Mesenteric fat pad (tissue), 1 donor: ENCODE results near the gene MCOLN1. TPM values are rescaled to one million over a fixed set of nuclear protein-coding genes. Genes with fewer than 3 reads are reported as not detected.

ENCODE experiments used
- DNase-seq: peaks from one replicate; pipeline ENCODE4 v3.0.0-alpha.2; 2020; ENCODE audit warnings: low spot score
- total RNA-seq: library from RNA; stranded (reverse); fragmentation: NEBNext Ultra II Directional; extraction: Animal tissue kit (Norgen Biotek cat#: 25700); gene quantifications from one replicate; pipeline ENCODE4 v1.2.1, GENCODE V29; 2021
- donor health status: DM: yes; HTN: yes; CAD: no.

MCOLN1 gene
- total RNA-seq, 1 donor from 2014 or later: 55.5 TPM

DNA sequence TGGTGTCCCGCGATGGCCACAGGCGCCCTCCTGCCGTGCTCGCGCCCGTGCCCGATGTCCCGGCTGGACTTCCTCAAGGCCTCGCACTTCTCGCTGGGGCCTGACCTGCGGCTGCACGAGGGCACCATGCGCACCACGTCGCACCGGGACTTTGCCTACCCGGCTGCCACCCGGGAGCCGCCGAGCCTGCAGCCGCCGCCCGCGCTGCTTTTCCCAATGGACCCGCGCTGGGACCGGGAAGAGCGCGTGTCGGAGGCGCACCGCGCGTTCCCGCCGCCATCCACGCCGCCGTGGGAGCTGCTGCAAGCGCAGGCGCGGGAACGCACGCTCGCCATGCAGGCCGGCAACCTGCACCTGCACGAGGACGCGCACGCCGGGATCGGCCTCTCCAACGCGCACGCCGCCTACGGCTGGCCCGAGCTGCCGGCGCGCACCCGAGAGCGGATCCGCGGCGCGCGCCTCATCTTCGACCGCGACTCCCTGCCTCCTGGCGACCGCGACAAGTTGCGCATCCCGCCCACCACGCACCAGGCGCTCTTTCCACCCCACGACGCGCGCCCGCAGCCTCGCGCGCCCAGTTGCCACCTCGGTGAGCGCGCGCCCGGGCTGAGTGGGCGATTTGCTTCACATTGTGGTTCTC is 21.5 kb upstream of the MCOLN1 start:
- DNase-seq: no peak

DNA sequence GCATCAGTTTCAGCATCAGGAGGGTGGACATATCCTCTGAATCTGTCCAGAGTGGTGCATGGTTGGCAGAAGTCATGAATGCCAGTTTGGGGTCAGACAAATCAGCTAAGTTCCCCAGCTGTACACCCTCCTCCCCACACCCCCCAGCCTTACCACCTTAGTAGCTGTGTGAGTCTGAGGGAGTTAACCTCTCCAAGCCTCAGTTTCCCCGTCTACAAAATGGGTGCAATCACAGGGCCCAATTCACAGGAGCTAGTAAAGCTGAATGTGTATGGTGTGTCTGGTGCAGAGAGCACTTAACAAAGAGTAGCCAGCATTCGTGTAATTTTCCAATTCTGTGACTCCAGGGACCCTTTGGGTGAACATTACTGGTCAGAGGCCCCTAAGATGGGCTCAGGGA is 19.9 kb upstream of the MCOLN1 start:
- no peak for DNase-seq

- no peak for DNase-seq
Measured at GRCh38 chr19:7504684-7505083, 17.7 kb upstream of the MCOLN1 start.

- no peak for DNase-seq
Measured at GRCh38 chr19:7505288-7505681, 17.1 kb upstream of the MCOLN1 start.

GRCh38 chr19:7505682-7506384 is 16.6 kb upstream of the MCOLN1 start:
- no peak for DNase-seq

- DNase-seq: no peak
Measured at GRCh38 chr19:7506385-7507328, 15.8 kb upstream of the MCOLN1 start.

GRCh38 chr19:7507884-7508283 is 14.5 kb upstream of the MCOLN1 start:
- DNase-seq: peak; percentile 94

- no peak for DNase-seq
Measured at GRCh38 chr19:7509625-7510024, 12.8 kb upstream of the MCOLN1 start.

- DNase-seq: no peak
Measured at GRCh38 chr19:7512400-7512851, 10.0 kb upstream of the MCOLN1 start.

DNA sequence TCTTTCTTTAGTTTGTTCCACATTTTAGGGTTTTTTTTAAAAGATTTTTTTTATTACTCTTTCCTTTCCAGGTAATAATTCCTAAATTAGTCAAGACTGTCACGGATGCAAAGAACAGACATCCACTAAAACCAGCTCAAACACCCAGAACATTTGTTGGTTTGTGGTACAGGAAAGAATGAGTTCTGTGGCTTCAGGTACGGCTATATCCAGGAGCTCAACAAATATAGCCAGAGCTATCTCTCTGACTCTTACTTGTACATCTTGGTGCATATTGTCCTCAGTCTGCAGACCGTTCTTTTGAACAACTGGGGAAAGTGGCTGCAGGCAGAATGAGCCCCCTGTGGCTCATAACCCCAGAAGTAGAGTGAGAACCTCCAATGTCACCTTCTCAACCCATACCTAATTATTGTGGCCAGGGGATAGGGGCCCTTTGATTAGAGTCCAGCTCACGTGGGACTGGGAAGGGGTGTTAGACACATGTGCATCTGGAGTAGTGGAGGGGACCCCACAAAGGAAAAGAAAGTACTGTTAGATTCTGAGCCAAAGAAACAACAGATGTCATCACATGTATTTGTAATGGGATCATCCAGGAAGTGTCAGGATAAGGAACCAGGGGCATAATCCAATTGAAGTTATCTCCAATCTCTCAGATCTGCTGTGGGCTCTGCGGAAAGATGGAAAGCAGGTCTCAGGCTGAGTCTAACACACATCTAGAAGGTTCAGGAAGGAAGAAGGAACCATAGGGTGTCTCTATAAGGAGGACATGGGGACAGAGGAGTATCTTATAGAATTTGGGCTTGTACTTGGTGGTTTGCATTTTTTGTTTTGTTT is 8.4 kb upstream of the MCOLN1 start:
- no peak for DNase-seq

GRCh38 chr19:7515110-7515644 is 7.2 kb upstream of the MCOLN1 start:
- DNase-seq: no peak

- no peak for DNase-seq
Measured at GRCh38 chr19:7515645-7516151, 6.7 kb upstream of the MCOLN1 start, which contains the start of gene ZNF358. Gene ZNF358 (plus strand): TSS chr19:7516103. CDS start chr19:7519243, 3,140 bp downstream.

DNA sequence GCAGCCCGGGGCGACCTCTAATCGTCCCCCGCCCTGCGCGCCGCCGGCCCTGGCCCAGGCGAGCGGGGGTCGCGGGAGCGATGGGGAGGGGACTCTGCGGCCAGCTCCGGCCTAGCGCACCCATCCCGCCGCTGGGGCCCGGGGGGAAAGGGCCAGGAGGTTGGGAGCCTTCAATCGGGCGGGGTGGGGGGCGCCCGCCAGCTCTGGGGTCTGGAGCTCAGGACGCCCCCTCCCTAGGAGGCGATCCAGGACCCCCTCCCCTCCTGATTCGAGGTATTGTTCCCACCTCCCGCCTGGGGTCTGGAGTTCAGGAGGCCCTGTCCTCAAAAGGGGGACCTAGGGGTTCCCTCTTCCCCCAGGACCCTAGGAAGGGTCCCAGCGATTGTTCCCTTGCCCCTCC is 6.1 kb upstream of the MCOLN1 start:
- no peak for DNase-seq

DNA sequence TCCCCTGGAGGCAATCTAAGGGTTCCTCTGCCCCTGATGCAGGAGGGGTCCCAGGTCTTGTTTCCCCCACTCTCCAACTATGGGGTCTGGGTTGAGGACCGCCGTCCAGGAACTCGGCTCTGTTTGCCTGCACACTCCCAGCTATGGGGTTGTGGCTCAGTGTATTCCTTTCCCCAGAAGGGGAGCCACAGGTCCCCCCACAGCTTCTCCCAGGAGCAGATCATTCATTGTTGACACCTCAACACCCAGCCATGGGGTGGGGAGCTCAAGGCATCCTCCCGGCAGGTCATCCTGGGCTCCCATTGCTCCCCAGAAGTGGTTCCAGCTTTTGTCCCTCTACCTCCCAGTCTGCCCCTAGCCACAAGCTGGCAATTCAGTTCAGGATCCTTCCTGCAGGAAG is 5.5 kb upstream of the MCOLN1 start:
- DNase-seq: no peak

- DNase-seq: no peak
Measured at GRCh38 chr19:7519361-7520130, 2.9 kb upstream of the MCOLN1 start.

DNA sequence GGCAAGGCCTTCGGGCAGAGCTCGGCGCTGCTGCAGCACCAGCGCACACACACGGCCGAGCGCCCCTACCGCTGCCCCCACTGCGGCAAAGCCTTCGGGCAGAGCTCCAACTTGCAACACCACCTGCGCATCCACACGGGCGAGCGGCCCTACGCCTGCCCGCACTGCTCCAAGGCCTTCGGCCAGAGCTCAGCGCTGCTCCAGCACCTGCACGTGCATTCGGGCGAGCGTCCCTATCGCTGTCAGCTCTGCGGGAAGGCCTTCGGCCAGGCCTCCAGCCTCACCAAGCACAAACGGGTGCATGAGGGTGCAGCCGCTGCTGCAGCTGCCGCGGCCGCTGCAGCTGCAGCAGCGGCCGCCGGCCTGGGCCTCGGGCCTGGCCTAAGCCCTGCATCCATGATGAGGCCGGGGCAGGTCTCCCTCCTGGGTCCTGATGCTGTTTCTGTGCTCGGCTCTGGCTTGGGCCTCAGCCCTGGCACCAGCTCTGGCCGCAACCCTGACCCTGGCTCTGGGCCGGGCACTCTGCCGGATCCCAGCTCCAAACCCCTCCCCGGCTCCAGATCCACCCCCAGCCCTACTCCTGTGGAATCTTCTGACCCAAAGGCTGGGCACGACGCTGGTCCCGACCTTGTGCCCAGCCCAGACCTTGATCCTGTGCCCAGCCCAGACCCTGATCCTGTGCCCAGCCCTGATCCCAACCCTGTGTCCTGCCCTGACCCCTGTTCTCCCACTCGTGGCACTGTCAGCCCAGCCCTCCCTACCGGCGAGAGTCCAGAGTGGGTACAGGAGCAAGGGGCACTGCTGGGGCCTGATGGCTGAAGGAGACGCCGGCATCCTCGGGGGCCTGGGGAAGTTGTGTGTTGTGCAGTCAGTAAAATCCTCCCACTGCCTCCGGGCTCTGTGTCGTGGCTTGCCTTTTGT is 2.0 kb upstream of the MCOLN1 start:
- DNase-seq: no peak

DNA sequence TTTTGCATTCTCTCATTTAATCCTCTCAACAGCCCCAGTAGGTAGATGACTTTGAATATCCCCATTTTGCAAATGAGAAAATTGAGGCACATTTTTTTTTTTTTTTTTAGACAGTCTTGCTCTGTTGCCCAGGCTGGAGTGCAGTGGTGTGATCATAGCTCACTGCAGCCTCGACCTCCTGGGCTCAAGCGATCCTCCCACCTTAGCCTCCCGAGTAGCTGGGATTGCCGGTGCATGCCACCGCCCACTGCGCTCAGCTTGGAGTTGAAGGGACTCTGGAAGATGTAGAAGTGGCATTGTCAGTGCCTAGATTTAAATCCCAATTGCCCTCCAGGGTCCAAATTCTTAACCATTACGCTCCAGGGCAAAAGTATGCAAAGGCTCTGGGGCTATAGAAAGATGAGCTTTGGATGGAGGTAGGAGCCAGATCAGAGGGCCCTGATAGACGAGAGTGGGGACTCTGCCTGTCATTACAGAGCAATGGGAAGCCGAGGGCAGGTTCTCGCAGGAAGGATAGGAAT is 813 bp upstream of the MCOLN1 start:
- DNase-seq: no peak
